Mononuclear cell (primary cell): Measurements from ENCODE around the gene MTG1. TPM values are rescaled to one million over a fixed set of nuclear protein-coding genes. Genes with fewer than 3 reads are reported as not detected.
"Not testable (repeated sequence)": the region's sequence is repeated elsewhere in the genome, so short reads cannot be mapped to it uniquely, and the experiment has no call there.

Experiments
- H3K27me3 ChIP-seq: 2 replicates; pipeline ENCODE4 v1.6.0; 2011; ENCODE audit warnings: low read length, control low read depth; ENCODE audit not compliant: insufficient read depth
- H3K4me1 ChIP-seq: 2 replicates; pipeline ENCODE4 v1.5.1; 2011; ENCODE audit warnings: mild to moderate bottlenecking, low read length, control low read depth; ENCODE audit not compliant: insufficient read depth
- H3K4me3 ChIP-seq: 2 replicates; pipeline ENCODE4 v1.5.1; 2011; ENCODE audit warnings: mild to moderate bottlenecking, low read length, moderate library complexity
- H3K9me3 ChIP-seq: 2 replicates; pipeline ENCODE4 v1.5.1; 2011; ENCODE audit warnings: low read depth, mild to moderate bottlenecking, control low read depth, low read length
- total RNA-seq: library from RNA; depleted of rRNA; stranded (reverse); fragments of >200 nt; gene quantifications from one replicate; pipeline ENCODE4 v1.2.3, GENCODE V29; 2012

Gene MTG1
- total RNA-seq, 1 donor = 14.9 TPM

DNA sequence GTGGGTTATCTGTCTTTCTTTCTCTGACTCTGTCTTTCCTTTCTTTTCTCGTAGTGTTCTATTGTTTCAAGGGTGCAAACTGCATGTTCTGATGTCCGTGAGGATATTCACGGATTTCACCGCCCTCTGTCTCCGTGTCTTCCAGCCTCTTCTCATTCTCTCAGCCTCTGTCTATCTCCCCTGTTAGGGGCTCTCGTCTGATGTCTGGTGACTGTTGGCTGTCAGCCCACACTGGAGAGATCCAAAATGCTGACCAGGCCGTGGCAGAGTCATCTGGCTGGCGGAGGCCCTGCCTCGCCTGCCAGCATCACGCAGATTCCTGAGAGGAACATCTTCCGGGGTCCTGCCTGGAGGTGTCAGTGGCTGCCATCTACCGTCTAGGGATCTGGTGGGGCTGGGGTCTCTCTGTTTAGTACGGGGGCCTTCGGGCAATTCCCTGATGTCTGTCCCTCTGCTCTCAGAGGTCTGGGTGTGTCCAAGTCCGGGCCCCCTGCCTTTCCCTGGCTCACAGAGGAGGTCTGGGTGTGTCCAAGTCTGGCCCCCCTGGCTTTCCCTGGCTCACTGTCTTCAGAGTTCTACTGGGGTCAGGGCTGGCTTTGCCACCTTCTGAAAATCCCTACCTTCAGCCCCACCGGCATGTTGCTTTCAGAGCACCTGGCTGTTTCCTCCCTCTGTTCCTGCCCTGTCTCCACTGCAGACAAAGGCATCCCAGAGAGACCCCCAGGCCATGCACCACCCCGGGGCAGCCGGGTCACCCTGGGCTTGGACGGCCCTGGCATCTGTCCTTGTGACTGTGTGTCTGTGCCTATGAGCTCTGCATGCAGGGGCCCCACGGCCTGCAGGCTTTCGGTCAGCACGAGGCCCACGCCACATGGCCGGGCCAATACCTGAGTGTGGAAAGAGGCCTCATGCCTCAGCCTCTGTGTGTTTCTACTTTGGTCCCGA, 45.8 kb downstream of the MTG1 start:
- H3K4me3 ChIP-seq = no peak overlapping the region
- H3K9me3 ChIP-seq = no peaks in the 10 kb centered on the region
- H3K27me3 ChIP-seq = no peaks in the 10 kb centered on the region
- H3K4me1 ChIP-seq = peaks cover 12% of the 10 kb centered on the region

DNA sequence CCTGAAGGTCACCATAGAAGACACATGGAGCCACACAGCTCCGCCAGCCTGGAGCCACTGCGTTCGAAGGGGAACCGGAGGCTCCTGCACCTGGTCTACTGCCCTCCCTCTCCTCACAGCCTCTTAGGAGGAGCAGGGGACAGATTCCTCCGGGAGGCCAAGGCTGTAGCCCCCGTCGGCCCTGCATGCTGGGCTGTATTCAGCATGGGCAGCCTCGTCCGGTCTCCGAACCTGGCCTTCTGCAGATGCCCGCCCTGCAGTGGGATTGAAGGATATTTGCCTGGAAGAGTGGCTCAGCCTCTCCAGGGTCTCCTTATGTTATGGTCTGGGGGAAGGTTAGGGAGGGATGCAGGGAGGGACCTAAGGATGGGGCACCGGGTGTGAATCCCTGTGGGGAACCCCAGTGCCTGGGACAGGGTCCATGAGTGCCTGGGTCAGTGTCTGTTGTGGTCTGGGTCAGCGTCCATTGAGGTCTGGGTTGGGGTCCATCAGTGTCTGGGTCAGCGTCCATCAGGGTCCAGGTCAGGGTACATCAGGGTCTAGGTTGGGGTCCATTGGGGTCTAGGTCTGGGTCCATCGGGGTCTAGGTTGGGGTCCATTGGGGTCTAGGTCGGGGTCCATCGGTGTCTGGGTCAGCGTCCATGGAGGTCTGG, 46.8 kb downstream of the MTG1 start:
- Histone ChIP-seq H3K9me3 (no peaks in the 10 kb centered on the region), H3K27me3 (no peaks in the 10 kb centered on the region), H3K4me1 (peaks cover 12% of the 10 kb centered on the region), H3K4me3 (no peak overlapping the region)

DNA sequence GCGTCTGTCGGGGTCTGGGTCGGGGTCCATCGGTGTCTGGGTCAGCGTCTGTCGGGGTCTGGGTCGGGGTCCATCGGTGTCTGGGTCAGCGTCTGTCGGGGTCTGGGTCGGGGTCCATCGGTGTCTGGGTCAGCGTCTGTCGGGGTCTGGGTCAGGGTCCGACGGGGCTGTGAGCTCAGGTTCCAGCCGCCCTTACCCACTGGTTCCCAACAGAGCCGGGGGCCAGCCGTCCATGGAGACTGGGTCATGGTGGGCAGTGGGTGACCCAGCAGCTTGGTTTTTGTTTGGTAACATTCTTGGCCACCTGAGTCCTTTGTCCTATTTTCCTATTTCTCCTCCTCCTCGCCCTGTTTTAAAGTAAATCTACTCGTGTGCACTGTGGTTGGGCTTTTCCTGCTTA, 47.4 kb downstream of the MTG1 start:
- not testable (repeated sequence) for H3K27me3 ChIP-seq, H3K9me3 ChIP-seq, H3K4me3 ChIP-seq
- peaks cover 12% of the 10 kb centered on the region for H3K4me1 ChIP-seq

DNA sequence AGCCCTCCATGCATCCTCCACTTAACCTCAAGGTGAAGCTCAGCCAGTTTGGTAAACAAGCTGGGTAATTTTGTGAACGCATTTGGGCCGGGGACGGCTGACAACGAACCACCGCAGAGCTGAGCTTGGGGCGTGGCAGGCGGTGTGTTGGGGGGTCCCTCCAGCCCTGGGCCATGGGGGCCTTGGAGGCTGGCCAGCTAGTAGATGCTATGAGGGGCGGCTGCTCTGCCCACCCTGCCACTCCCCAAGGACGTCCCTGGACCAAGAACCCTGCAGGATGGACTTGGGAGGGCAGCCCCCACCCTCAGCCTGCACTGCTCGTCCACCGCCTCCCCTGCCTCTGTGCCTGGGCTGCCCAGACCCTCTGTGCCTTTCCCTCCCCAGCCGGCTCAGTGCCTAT, 47.8 kb downstream of the MTG1 start:
- no peaks in the 10 kb centered on the region for H3K27me3 ChIP-seq
- H3K4me3 ChIP-seq = no peak overlapping the region
- peaks cover 12% of the 10 kb centered on the region for H3K4me1 ChIP-seq
- no peaks in the 10 kb centered on the region for H3K9me3 ChIP-seq

DNA sequence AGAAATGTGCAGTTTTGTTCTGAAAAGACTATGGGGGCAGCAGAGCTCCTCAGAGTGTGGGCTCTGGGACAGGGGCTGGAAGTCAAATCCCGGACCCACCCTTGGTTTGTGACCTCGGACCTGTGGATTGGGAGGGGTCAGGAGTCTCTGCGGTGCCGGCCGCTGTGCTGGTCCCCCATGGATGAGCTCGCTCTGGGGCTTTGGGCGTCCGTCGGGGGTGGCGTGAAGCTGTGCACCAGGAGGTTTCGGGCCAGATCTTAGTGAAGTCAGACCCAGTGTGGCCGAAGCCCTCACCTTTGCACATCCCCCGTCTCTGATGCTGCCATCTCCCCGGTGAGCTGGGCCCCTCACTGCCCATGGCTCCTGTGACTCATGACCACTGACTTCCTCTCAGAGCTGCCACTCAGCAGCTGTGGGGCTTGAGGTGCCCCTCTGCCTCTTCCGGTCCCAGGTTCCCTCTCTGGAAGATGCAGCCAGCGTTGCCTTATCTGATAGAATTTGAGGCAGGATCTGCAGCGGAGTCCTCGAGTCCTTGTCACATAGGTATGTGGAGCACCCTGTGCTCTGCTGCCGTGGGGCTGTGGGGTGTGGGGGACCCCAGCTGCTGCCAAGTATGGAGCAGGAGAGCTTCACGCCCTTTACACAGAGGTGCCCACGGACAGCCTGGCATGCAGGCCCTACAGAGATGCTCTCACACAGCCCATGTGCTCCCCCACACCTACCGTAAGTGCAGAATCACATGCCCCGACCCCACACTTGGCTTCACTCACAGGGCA, 48.4 kb downstream of the MTG1 start:
- peaks cover under 1% of the 10 kb centered on the region for H3K9me3 ChIP-seq
- no peak overlapping the region for H3K4me3 ChIP-seq
- H3K27me3 ChIP-seq = no peaks in the 10 kb centered on the region
- H3K4me1 ChIP-seq = peaks cover 12% of the 10 kb centered on the region

DNA sequence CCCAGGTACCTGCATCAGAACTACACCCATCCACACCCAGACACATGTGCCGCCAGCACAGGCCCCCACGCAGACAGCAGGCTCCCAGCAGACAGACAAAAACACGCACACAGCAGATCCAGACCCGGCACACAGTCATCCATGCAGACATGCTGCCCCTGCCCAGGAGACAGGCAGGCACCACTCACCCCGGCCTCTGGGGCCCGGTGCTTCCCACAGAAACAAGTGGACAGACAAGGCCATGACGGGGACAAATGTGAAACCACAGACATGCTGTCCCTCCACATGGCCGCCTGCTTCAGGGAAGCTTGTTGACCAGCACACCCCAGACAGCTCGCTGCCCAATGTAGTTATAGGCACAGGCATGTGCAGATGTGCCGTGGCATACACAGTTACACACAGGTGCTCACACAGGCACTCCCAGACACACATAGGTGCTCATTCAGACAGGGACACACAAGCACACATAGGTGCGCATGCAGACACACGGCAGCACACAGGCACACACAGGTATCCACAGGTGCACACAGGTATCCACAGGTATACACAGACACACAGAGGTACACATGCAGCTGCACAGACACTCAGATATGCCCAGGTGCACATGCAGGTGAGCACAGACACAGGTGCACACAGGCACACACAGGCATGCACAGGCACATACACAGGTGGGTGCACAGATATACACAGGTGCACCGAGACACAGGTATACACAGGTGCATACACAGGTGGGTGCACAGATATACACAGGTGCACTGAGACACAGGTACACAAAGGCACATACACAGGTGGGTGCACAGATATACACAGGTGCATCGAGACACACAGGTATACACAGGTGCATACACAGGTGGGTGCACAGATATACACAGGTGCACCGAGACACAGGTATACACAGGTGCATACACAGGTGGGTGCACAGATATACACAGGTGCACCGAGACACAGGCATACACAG, 49.3 kb downstream of the MTG1 start:
- no peak overlapping the region for H3K4me3 ChIP-seq
- H3K4me1 ChIP-seq = peaks cover 12% of the 10 kb centered on the region
- no peaks in the 10 kb centered on the region for H3K27me3 ChIP-seq
- H3K9me3 ChIP-seq = peaks cover 9% of the 10 kb centered on the region

DNA sequence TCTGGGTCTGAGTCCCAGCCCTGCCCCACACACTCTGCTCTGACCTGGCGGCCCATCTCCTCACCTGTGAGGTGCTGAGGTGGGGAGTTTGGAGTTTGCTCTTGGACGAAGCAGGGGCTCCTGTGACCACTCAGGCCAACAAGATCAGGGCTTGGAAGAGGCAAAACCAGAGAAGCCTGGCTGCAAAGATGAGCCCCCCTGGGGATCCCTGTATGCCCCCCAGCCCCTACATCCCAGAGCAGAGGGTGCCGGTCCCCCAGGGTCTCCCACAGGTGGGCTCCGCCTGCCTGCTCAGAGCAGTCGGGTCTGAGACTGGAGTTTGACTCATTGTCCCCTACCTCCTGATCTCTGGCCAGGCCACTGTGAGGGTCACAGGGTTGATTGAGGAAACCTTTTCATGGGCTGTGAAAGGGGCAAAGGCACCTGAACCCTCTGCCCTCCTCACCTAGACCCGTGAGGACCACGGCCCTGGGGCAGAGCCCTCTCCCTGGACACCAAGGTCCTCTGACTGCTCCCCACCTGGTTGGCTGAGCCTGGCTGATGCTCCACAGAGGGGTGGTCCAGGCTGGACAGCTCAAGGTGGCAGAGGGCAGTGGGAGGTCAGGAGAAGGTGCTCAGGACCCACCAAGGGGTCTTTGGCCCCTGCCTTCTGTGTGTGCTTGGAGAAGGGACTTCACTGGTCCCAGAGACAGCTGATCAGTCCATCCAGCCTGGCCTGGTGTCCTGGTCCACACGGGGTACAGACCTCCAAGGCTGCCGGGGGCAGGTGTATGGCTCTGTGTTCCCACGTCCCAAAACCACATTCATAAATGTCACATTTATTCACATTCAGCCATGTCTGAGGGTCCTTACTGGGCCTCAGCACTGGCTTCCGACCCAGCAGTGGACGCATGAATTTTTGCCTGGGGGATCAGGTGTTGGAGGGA, 50.6 kb downstream of the MTG1 start:
- Histone ChIP-seq H3K4me3 (no peak overlapping the region), H3K9me3 (peaks cover 22% of the 10 kb centered on the region), H3K4me1 (peaks cover 12% of the 10 kb centered on the region), H3K27me3 (no peaks in the 10 kb centered on the region)

DNA sequence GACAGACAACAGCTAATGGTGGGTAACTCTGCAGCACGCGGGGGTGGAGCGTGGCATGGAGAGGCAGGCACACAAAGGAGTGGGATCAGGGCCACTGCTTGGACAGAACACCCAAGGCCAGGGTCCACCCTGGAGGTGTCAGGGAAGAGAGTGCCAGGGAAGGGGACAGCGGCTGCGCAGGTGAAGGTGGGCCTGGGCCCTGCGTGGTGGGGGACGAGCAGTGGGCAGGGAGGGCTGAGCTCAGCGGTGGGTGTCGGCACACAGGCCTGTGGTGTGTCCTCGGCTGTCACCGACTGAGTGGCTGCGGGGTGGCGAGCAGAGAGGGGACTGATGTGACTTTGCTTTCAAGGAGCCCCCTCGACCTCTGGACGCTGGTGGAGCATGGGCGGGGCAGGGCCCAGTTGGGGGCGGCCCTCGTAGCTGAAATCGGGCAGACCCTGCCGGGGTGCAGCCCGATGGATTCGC, 51.3 kb downstream of the MTG1 start:
- Histone ChIP-seq H3K27me3 (no peaks in the 10 kb centered on the region), H3K4me3 (no peak overlapping the region), H3K4me1 (peaks cover 12% of the 10 kb centered on the region), H3K9me3 (peaks cover 22% of the 10 kb centered on the region)

DNA sequence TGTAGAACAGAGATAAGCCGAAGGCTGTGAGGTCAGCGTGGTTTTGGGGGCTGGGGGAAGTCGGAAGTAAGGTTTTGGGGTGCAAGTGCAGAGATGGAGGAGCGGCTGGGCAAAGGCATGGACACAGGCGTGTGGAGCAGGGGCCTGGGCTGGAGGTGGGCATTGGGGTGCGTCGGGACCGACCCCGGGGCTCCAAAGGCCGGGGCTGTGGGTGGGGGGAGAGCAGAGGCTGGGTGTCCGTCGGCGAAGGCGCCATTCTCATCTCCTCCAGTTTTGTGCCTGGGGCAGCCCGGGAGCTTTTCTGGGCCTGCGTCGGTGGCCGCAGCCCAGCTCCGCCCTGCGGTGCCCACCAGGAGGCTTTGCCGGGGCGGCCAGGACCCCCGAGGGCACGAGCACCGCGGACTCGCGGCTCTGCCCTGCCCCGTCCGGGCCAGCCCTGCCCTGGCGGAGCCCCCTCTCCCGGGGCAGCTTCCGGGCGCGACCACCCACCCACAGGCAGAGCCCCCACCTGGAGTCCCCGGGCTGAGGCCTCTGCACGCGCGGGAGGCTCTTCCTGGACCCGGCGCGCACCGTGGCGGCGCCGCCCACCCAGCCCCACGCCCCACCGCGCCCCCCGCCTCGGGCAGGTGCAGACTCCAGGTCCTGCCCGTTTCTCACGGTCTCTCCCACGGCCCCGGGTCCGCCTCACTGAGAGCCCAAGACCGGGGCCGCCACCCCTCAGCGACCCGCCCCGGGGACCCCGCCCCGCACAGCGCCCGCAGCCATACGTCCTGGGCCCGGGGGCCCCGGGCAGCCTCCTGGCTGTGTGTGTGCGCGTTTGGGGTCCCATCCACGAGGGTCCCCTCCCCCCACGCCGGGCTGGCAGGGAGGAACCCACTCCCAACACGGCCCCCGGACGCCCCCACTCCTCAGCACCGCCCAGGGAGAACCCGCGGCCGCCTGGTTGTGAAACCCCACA, 52.1 kb downstream of the MTG1 start:
- H3K4me1 ChIP-seq = peaks cover 12% of the 10 kb centered on the region
- H3K9me3 ChIP-seq = peaks cover 22% of the 10 kb centered on the region
- H3K4me3 ChIP-seq = no peak overlapping the region
- H3K27me3 ChIP-seq = no peaks in the 10 kb centered on the region

DNA sequence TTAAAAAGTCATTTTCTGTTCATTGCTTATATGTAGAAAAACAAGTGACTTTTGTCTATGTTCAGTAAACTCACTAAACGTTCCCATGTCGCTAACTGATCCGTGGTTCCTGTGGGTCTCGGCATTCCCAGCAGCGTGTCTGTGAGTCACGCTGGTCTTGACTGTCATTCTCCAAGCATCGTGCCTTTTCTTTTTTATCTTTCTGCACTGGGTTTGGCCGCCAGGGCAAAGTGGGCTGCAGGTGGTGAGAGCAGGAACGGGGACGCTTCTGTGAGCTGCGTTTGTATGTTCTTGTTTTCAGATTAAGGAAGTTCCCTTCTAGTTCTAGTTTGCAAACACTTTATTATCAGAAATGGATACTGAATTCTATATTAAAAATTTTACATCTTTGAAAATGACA, 53.0 kb downstream of the MTG1 start:
- peaks cover 9% of the 10 kb centered on the region for H3K4me1 ChIP-seq
- H3K9me3 ChIP-seq = peaks cover 22% of the 10 kb centered on the region
- H3K27me3 ChIP-seq = no peaks in the 10 kb centered on the region
- no peak overlapping the region for H3K4me3 ChIP-seq

DNA sequence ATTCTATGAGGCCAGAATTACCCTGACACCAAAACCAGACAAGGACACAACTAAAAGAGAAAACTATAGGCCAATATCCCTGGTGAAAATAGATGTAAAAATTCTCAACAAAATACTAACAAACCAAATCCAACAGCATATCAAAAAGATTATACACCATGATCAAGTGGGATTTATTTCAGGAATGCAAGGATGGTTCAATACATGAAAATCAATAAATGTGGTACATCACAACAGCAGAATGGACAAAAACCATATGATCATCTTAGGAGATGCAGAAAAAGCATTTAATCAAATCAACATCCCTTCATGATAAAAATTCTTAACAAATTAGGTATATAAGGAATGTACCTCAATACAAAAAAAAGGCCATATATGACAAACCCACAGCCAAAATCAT, 54.2 kb downstream of the MTG1 start:
- Histone ChIP-seq H3K9me3 (peaks cover 22% of the 10 kb centered on the region), H3K4me1 (no peaks in the 10 kb centered on the region), H3K4me3 (no peak overlapping the region), H3K27me3 (no peaks in the 10 kb centered on the region)

DNA sequence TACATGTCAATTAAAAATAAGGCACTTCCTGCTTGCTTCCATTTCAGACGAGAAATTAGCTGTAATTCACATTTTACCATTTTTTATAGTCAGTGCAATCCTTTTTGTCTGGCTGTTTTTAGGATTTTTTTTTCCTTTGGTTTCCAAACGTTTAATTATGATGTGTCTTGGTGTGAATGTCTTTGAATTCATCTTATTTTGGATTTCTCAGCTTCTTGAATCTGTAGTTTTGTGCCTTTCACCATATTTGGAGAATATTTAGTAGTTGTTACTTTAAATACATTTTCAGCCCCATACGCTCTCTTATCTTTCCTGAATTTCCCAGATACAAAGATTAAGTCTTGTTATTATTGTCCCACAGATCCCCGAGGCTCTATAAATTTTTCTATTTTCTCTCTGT, 57.4 kb downstream of the MTG1 start:
- Histone ChIP-seq H3K4me3 (no peak overlapping the region), H3K4me1 (no peaks in the 10 kb centered on the region), H3K27me3 (no peaks in the 10 kb centered on the region), H3K9me3 (peaks cover 22% of the 10 kb centered on the region)
